ENCODE data around the gene JOSD1. TPM values are rescaled to one million over a fixed set of nuclear protein-coding genes. Genes with fewer than 3 reads are reported as not detected.

Gene JOSD1
- total and polyA plus RNA-seq, 2 of the 4 experiments (the other 2 are of a cell fraction), result 30.2 to 35.8 TPM

GRCh38 chr22:38653741-38654140 lies 47.0 kb downstream of the JOSD1 start:
- dilution Hi-C loops (cut with HindIII; ENCODE audit: low sequenced_read_pairs, unreplicated experiment), result no loop called here
- no peak overlapping the region for H2BK15ac ChIP-seq (ENCODE audit: low read depth, low read length)
- H3K56ac ChIP-seq (ENCODE audit: extremely low read depth, insufficient read depth, low read length), result no peak overlapping the region
- H2AFZ ChIP-seq (replicated peaks; ENCODE audit: low read length, poor library complexity), result no peak overlapping the region
- in situ Hi-C loops (cut with MboI; ENCODE audit: low sequenced_read_pairs), result no loop called here
- no peak overlapping the region for H3K18ac ChIP-seq (ENCODE audit: low read depth, low read length)
- H4K91ac ChIP-seq (ENCODE audit: insufficient read depth, low read depth, low read length), result no peak overlapping the region
- DNase-seq (no peak), ATAC-seq (ENCODE audit: low read depth) (no peak)
- H2AK5ac ChIP-seq (ENCODE audit: low read depth, low read length), result no peak overlapping the region
- peaks cover 11 to 17% of the 10 kb centered on the region in 2 experiments for H3K79me1 ChIP-seq (ENCODE audit: low read depth in 1 of 2, low read length in 2 of 2)
- no peak overlapping the region for H4K5ac ChIP-seq (ENCODE audit: low read depth, low read length)
- H3K4ac ChIP-seq (ENCODE audit: low read depth, low read length), result no peak overlapping the region
- H2BK5ac ChIP-seq (ENCODE audit: low read depth, low read length, poor library complexity, severe bottlenecking), result no peak overlapping the region
- no peak overlapping the region for H3K27ac ChIP-seq (ENCODE audit: insufficient read depth, low read length)
- no peak overlapping the region for H3K14ac ChIP-seq (replicated peaks; ENCODE audit: low read depth, low read length)
- H2BK120ac ChIP-seq (ENCODE audit: low read depth, low read length), result no peak overlapping the region
- H3K4me2 ChIP-seq (ENCODE audit: low read depth, low read length), result no peak overlapping the region
- H4K20me1 ChIP-seq (ENCODE audit: insufficient read depth, low read length), result no peaks in the 10 kb centered on the region; the same call in 1 of the 2 replicates
- no peaks in the 10 kb centered on the region for H3K27me3 ChIP-seq (ENCODE audit: control insufficient read depth, insufficient read depth, low read length)
- H3K9me1 ChIP-seq (ENCODE audit: insufficient read depth, low read length), result peaks cover 7% of the 10 kb centered on the region
- WGBS, 2 experiments (ENCODE audit: extremely low coverage in 2 of 2, insufficient read length in 1 of 2), result no CpG with 5 or more reads among the region's 8 CpGs
- H3K9ac ChIP-seq (ENCODE audit: low read depth, low read length), result no peak overlapping the region
- no TSS peak for BruUV-seq (replicated peaks)
- H4K8ac ChIP-seq (ENCODE audit: low read depth in 2 of 2, low read length in 2 of 2), result no peak overlapping the region
- H3K23ac ChIP-seq (ENCODE audit: low read depth, low read length), result no peak overlapping the region
- POLR2A ChIA-PET (ENCODE audit: unreplicated experiment), result no interaction called here
- peaks cover 7% of the 10 kb centered on the region for H3K4me1 ChIP-seq (ENCODE audit: control insufficient read depth, insufficient read depth, low read length)
- no peaks in the 10 kb centered on the region for H3K9me3 ChIP-seq (ENCODE audit: control insufficient read depth, insufficient read depth, low read length)
- CTCF ChIA-PET, result no interaction called here
- H2BK20ac ChIP-seq (ENCODE audit: low read depth, low read length), result no peak overlapping the region
- no peak for TF ChIP-seq RCOR1 (IDR thresholded peaks at IDR 0.05; ENCODE audit: insufficient replicate concordance, low read length)
- no peak for TF ChIP-seq NFE2L2 (IDR thresholded peaks at IDR 0.05; ENCODE audit: low read depth, low read length)
- no peak for TF ChIP-seq MXI1 (IDR thresholded peaks at IDR 0.05; ENCODE audit: borderline replicate concordance, low read depth, low read length)
- TF ChIP-seq RFX5 (IDR thresholded peaks at IDR 0.05; ENCODE audit: low read depth, low read length), result no peak
- TF ChIP-seq SMC3 (IDR thresholded peaks at IDR 0.05; ENCODE audit: low read depth, low read length), result no peak
- no peak for TF ChIP-seq RAD21 (IDR thresholded peaks at IDR 0.05; ENCODE audit: low read length)
- no peak for TF ChIP-seq POLR2A (IDR thresholded peaks at IDR 0.05; ENCODE audit: low read depth, low read length)
- no peak for TF ChIP-seq FOS (IDR thresholded peaks at IDR 0.05; ENCODE audit: low read depth, low read length)
- no peak for TF ChIP-seq MAZ (IDR thresholded peaks at IDR 0.05; ENCODE audit: borderline replicate concordance, low read depth, low read length)
- TF ChIP-seq BHLHE40 (IDR thresholded peaks at IDR 0.05; ENCODE audit: low read depth, low read length), result no peak
- TF ChIP-seq CTCF (conservative IDR thresholded peaks at IDR 0.05; ENCODE audit: low read depth, low read length), result no peak
- TF ChIP-seq USF2 (IDR thresholded peaks at IDR 0.05; ENCODE audit: low read depth, low read length), result no peak
- no peak overlapping the region for H2AK9ac ChIP-seq (replicated peaks; ENCODE audit: low read depth, low read length, poor library complexity)
- H3K4me3 ChIP-seq (ENCODE audit: insufficient read depth, low read depth, low read length), result no peak overlapping the region
- H3K36me3 ChIP-seq (ENCODE audit: control insufficient read depth, insufficient read depth, low read length), result no peaks in the 10 kb centered on the region
- intact Hi-C loops (cut with micrococcal nuclease), result no loop called here

Measured in IMR-90 (cell line).